HepG2 (cell line): Measurements from ENCODE around the gene ENC1. TPM values are rescaled to one million over a fixed set of nuclear protein-coding genes. Genes with fewer than 3 reads are reported as not detected.

ENCODE experiments used
- ATAC-seq: fragments of 200-7000 bp; cut with Tn5 transposase; 3 replicates; pipeline ENCODE4 v1.9.1; 2020; ENCODE audit warnings: mild to moderate bottlenecking, moderate library complexity
- BruUV-seq: library from RNA; stranded (reverse); fragments of 400-500 nt; replicated peaks from 2 replicates; lab custom pipeline; 2021; lab: Mats Ljungman, UMichigan
- CTCF ChIA-PET: fragments of 300-600 bp; formaldehyde crosslinking; extraction: SDS; loops from one replicate; lab custom pipeline; 2021; ENCODE audit warnings: low total read pairs, inconsistent platforms, low intra/inter-chr PET ratio; lab: Yijun Ruan, JAX
- POLR2A ChIA-PET: fragments of 350-600 bp; sonication (Branson Sonifier 250); formaldehyde crosslinking; loops from one replicate; lab custom pipeline; 2020; ENCODE audit warnings: antibody characterized with exemption, inconsistent platforms; lab: Yijun Ruan, JAX
- DNase-seq: peaks from one replicate; pipeline ENCODE4 v3.0.0-alpha.2; 2015; ENCODE audit warnings: low spot score
- FAIRE-seq: peaks from 3 replicates; lab custom pipeline; 2011; peaks lifted over from hg19 to GRCh38; lab: Jason Lieb, UNC
- H2AFZ ChIP-seq: one replicate; pipeline ENCODE4 v1.6.1; 2011; ENCODE audit warnings: low read length, inconsistent platforms
- H3K27ac ChIP-seq: fragments of 300-600 bp; 3 replicates; pipeline ENCODE4 v1.8.0; 2011; ENCODE audit warnings: mixed run types, mild to moderate bottlenecking, mixed read lengths, low read length, inconsistent platforms; ENCODE audit not compliant: insufficient read depth; ENCODE audit errors: extremely low read length
- H3K27me3 ChIP-seq, 2 experiments: fragments of 200-600 bp in 1 of 2; 2 replicates in 1 of 2; 3 replicates in 1 of 2; pipeline versions ENCODE4 v1.6.0 to v1.8.0; 2011; ENCODE audit warnings: low read length in 2 of 2, mild to moderate bottlenecking in 2 of 2, moderate library complexity in 2 of 2, inconsistent platforms in 1 of 2; ENCODE audit not compliant: insufficient read depth in 2 of 2, control insufficient read depth in 1 of 2
- H3K36me3 ChIP-seq, 2 experiments: fragments of 200-600 bp in 1 of 2; replicated peaks in 1 of 2; 2 replicates in 1 of 2; 3 replicates in 1 of 2; pipeline versions ENCODE4 v1.5.1 to v1.8.0; 2011; ENCODE audit warnings: low read length in 2 of 2, inconsistent platforms in 1 of 2; ENCODE audit not compliant: insufficient read depth in 2 of 2, control insufficient read depth in 1 of 2
- H3K4me1 ChIP-seq: 2 replicates; pipeline ENCODE4 v1.5.1; 2012; ENCODE audit warnings: low read length, inconsistent platforms; ENCODE audit not compliant: insufficient read depth
- H3K4me2 ChIP-seq: 2 replicates; pipeline ENCODE4 v1.6.0; 2011; ENCODE audit warnings: low read depth, low read length, inconsistent platforms
- H3K4me3 ChIP-seq, 3 experiments: fragments of 200-600 bp in 1 of 3; sonication (generic), shearing (Covaris generic) in 1 of 3; replicated peaks in 1 of 3; 2 replicates each; pipeline ENCODE4 v1.5.1; 2011 to 2016; ENCODE audit warnings: low read length in 3 of 3, inconsistent platforms in 2 of 3, low read depth in 2 of 3, mild to moderate bottlenecking in 2 of 3, control low read depth in 1 of 3, mixed read lengths in 1 of 3; ENCODE audit not compliant: insufficient read depth in 1 of 3
- H3K79me2 ChIP-seq: one replicate; pipeline ENCODE4 v1.6.1; 2011; ENCODE audit warnings: low read length, inconsistent platforms; ENCODE audit not compliant: insufficient read depth
- H3K9ac ChIP-seq: 2 replicates; pipeline ENCODE4 v1.6.0; 2011; ENCODE audit warnings: mild to moderate bottlenecking, low read depth, low read length, inconsistent platforms; ENCODE audit not compliant: insufficient read depth
- H3K9me3 ChIP-seq: 2 replicates; pipeline ENCODE4 v1.5.1; 2012; ENCODE audit warnings: mild to moderate bottlenecking, low read length
- H4K20me1 ChIP-seq: 2 replicates; pipeline ENCODE4 v1.6.0; 2011; ENCODE audit warnings: inconsistent platforms, mild to moderate bottlenecking, low read length, moderate library complexity; ENCODE audit not compliant: insufficient read depth
- ARNT2 ChIP-seq: sonication (generic); formaldehyde crosslinking; IDR thresholded peaks from 2 replicates; pipeline ENCODE4 v1.8.0; 2022; ENCODE audit warnings: mild to moderate bottlenecking, low read depth, missing genetic modification reagents, moderate library complexity
- CCDC6 ChIP-seq: sonication (generic); formaldehyde crosslinking; IDR thresholded peaks from 2 replicates; pipeline ENCODE4 v1.8.1; 2022; ENCODE audit warnings: mild to moderate bottlenecking, missing genetic modification reagents, moderate library complexity
- FOSL1 ChIP-seq: sonication (generic); formaldehyde crosslinking; IDR thresholded peaks from 2 replicates; pipeline ENCODE4 v1.9.0; 2021; ENCODE audit warnings: missing genetic modification reagents, borderline replicate concordance
- KLF16 ChIP-seq, 2 experiments: sonication (generic) in 1 of 2; formaldehyde crosslinking in 1 of 2; IDR thresholded peaks; 2 replicates each; pipeline versions ENCODE4 v1.6.1 to v1.8.0; 2016 to 2023; ENCODE audit warnings: missing genetic modification reagents in 2 of 2, missing compliant biosample characterization in 1 of 2
- ZNF501 ChIP-seq: sonication (generic); formaldehyde crosslinking; IDR thresholded peaks from 2 replicates; pipeline ENCODE4 v1.5.1; 2020; ENCODE audit warnings: mild to moderate bottlenecking, moderate library complexity, missing genetic modification reagents
- ZNF547 ChIP-seq: sonication (generic); formaldehyde crosslinking; IDR thresholded peaks from 2 replicates; pipeline ENCODE4 v1.5.1; 2020; ENCODE audit warnings: mild to moderate bottlenecking, missing genetic modification reagents
- ZSCAN22 ChIP-seq: sonication (generic); formaldehyde crosslinking; IDR thresholded peaks from 2 replicates; pipeline ENCODE4 v1.4.0; 2020; ENCODE audit warnings: mild to moderate bottlenecking, missing genetic modification reagents
- WGBS: methylation state at CpG from one replicate; pipeline ENCODE4 v1.1.6; 2017; ENCODE audit warnings: low lambda C conversion rate; 5-methylcytosine and 5-hydroxymethylcytosine counted together
- in situ Hi-C: cut with HindIII; loops from 2 replicates; pipeline ENCODE4 v1.10.0; 2017; ENCODE audit warnings: low pct_unique_long_range_greater_than_20kb; ENCODE audit not compliant: extremely low pct_ligation_motif_present
- intact Hi-C: fragments of 100-400 bp; cut with micrococcal nuclease; formaldehyde crosslinking; loops from one replicate; pipeline ENCODE4 v1.10.0; 2022; ENCODE audit not compliant: unreplicated experiment
- polyA plus RNA-seq, 8 experiments: library from polyadenylated mRNA; depleted of rRNA in 3 of 8; stranded (reverse) in 7 of 8; unstranded in 1 of 8; fragments of >200 nt; fragmentation: Illumina TruSeq in 4 of 8; extraction: Trizol in 4 of 8; gene quantifications; 2 replicates each; pipeline versions ENCODE4 v1.2.1 to v1.2.3, GENCODE V29; 2011 to 2016; ENCODE audit warnings: low read depth in 4 of 8, missing spikeins in 1 of 8, mixed read lengths in 1 of 8; ENCODE audit not compliant: insufficient read depth in 1 of 8
- total RNA-seq, 5 experiments: library from RNA; depleted of rRNA; stranded (reverse); fragments of >200 nt; fragmentation: Illumina TruSeq; extraction: Trizol; gene quantifications; 2 replicates each; pipeline ENCODE4 v1.2.3, GENCODE V29; 2016; ENCODE audit warnings: low read depth in 1 of 5
- TF ChIP-seq, protein P1 (sequence below): sonication (generic); formaldehyde crosslinking; IDR thresholded peaks from 2 replicates; pipeline ENCODE4 v1.8.1; 2023; ENCODE audit warnings: mild to moderate bottlenecking, missing genetic modification reagents
- TF ChIP-seq, protein P2 (sequence below): sonication (generic); formaldehyde crosslinking; IDR thresholded peaks from 2 replicates; pipeline ENCODE4 v1.5.0; 2020; ENCODE audit warnings: mild to moderate bottlenecking, missing genetic modification reagents
- TF ChIP-seq, protein P3 (sequence below): sonication (generic); formaldehyde crosslinking; IDR thresholded peaks from 2 replicates; pipeline ENCODE4 v1.9.0; 2021; ENCODE audit warnings: missing genetic modification reagents, borderline replicate concordance
- TF ChIP-seq, protein P4 (sequence below): sonication (generic); formaldehyde crosslinking; IDR thresholded peaks from 2 replicates; pipeline ENCODE4 v1.9.0; 2022; ENCODE audit warnings: missing genetic modification reagents, mild to moderate bottlenecking, borderline replicate concordance
- TF ChIP-seq, protein P5 (sequence below): sonication (generic); formaldehyde crosslinking; IDR thresholded peaks from 2 replicates; pipeline ENCODE4 v1.5.0; 2020; ENCODE audit warnings: missing genetic modification reagents, mild to moderate bottlenecking, borderline replicate concordance

Gene ENC1
- total and polyA plus RNA-seq, 2 of the 13 experiments (the other 11 are each of a cell fraction or from before 2014, with no cell fraction given), result 63.8 to 64.4 TPM

DNA sequence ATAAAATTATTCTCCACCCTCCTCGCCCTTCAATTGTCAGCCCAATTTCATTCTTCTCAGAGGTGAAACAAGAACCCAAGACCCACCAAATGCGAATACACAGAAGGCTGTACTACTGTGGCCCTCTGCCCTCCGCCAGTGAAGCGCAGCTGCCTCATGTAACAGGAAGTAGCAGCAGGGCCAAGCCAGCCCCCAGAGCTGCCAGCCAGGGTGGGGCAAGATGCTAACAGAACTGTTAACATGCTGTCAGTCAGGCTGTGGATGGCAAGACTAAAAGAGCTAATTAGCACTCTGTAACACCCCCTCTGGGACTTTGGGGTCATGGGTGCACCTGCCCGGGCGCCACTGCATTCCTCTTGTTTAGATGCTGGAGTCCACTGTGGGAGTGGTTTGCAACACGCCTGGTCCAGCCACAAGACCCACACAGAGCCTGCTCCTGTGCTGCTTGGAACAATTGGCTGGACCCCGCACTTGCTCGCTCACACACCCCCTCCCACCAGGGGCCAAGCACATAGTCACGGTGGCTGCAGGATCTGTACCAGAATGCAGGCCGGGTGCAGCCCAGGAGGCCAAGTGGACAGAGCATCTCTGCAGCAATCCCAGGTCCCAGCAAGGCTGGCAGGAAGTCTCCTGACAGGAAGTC, 30.0 kb upstream of the ENC1 start:
- peaks cover 0 to 4% of the 10 kb centered on the region in 2 experiments; a peak in 1 of 5 replicates for H3K27me3 ChIP-seq
- peak overlapping the region; percentile 44 for H3K4me2 ChIP-seq
- ChIA-PET CTCF (no interaction called here), POLR2A (no interaction called here)
- no peaks in the 10 kb centered on the region for H4K20me1 ChIP-seq
- no peak overlapping the region for H2AFZ ChIP-seq
- ATAC-seq, result peak; percentile 92
- H3K27ac ChIP-seq, result no peak overlapping the region
- FAIRE-seq, result no peak
- peak; percentile 28 for DNase-seq
- no peak overlapping the region for H3K9ac ChIP-seq
- no peaks in the 10 kb centered on the region for H3K9me3 ChIP-seq
- peak overlapping the region in 1 of 3 experiments; percentile 30; a peak in 1 of 6 replicates for H3K4me3 ChIP-seq
- H3K4me1 ChIP-seq, result peaks cover 50% of the 10 kb centered on the region
- no TSS peak for BruUV-seq
- intact Hi-C loops, result loop anchor here (5.0 to 10.0 kb wide), 2 partner anchors 274 to 597 kb away; no protein-coding TSS in a partner anchor
- WGBS, result 15% methylated on average over 7 of the region's 11 CpGs
- no peaks in the 10 kb centered on the region for H3K79me2 ChIP-seq
- no peaks in the 10 kb centered on the region for H3K36me3 ChIP-seq
- in situ Hi-C loops, result loop anchor here (5.0 kb wide), 1 partner anchor 247 kb away; no protein-coding TSS in a partner anchor
- 0 out of 2 replicates have a peak, but pooled peaks have one; percentile 32 for TF ChIP-seq ZNF547 (CRISPR knock-in tag)
- TF ChIP-seq ARNT2 (CRISPR knock-in tag), result no peak
- TF ChIP-seq ZSCAN22 (CRISPR knock-in tag), result no peak
- no peak for TF ChIP-seq CCDC6
- TF ChIP-seq, protein P1, sequence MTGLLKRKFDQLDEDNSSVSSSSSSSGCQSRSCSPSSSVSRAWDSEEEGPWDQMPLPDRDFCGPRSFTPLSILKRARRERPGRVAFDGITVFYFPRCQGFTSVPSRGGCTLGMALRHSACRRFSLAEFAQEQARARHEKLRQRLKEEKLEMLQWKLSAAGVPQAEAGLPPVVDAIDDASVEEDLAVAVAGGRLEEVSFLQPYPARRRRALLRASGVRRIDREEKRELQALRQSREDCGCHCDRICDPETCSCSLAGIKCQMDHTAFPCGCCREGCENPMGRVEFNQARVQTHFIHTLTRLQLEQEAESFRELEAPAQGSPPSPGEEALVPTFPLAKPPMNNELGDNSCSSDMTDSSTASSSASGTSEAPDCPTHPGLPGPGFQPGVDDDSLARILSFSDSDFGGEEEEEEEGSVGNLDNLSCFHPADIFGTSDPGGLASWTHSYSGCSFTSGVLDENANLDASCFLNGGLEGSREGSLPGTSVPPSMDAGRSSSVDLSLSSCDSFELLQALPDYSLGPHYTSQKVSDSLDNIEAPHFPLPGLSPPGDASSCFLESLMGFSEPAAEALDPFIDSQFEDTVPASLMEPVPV (CRISPR knock-in tag), result 0 out of 2 replicates have a peak, but pooled peaks have one; percentile 42
- TF ChIP-seq, protein P2, sequence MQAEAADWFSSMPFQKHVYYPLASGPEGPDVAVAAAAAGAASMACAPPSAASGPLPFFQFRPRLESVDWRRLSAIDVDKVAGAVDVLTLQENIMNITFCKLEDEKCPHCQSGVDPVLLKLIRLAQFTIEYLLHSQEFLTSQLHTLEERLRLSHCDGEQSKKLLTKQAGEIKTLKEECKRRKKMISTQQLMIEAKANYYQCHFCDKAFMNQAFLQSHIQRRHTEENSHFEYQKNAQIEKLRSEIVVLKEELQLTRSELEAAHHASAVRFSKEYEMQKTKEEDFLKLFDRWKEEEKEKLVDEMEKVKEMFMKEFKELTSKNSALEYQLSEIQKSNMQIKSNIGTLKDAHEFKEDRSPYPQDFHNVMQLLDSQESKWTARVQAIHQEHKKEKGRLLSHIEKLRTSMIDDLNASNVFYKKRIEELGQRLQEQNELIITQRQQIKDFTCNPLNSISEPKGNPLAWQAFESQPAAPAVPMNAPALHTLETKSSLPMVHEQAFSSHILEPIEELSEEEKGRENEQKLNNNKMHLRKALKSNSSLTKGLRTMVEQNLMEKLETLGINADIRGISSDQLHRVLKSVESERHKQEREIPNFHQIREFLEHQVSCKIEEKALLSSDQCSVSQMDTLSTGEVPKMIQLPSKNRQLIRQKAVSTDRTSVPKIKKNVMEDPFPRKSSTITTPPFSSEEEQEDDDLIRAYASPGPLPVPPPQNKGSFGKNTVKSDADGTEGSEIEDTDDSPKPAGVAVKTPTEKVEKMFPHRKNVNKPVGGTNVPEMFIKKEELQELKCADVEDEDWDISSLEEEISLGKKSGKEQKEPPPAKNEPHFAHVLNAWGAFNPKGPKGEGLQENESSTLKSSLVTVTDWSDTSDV (CRISPR knock-in tag), result no peak
- no peak for TF ChIP-seq FOSL1 (CRISPR knock-in tag)
- TF ChIP-seq, protein P3, sequence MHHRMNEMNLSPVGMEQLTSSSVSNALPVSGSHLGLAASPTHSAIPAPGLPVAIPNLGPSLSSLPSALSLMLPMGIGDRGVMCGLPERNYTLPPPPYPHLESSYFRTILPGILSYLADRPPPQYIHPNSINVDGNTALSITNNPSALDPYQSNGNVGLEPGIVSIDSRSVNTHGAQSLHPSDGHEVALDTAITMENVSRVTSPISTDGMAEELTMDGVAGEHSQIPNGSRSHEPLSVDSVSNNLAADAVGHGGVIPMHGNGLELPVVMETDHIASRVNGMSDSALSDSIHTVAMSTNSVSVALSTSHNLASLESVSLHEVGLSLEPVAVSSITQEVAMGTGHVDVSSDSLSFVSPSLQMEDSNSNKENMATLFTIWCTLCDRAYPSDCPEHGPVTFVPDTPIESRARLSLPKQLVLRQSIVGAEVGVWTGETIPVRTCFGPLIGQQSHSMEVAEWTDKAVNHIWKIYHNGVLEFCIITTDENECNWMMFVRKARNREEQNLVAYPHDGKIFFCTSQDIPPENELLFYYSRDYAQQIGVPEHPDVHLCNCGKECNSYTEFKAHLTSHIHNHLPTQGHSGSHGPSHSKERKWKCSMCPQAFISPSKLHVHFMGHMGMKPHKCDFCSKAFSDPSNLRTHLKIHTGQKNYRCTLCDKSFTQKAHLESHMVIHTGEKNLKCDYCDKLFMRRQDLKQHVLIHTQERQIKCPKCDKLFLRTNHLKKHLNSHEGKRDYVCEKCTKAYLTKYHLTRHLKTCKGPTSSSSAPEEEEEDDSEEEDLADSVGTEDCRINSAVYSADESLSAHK (CRISPR knock-in tag), result no peak
- TF ChIP-seq, protein P4, sequence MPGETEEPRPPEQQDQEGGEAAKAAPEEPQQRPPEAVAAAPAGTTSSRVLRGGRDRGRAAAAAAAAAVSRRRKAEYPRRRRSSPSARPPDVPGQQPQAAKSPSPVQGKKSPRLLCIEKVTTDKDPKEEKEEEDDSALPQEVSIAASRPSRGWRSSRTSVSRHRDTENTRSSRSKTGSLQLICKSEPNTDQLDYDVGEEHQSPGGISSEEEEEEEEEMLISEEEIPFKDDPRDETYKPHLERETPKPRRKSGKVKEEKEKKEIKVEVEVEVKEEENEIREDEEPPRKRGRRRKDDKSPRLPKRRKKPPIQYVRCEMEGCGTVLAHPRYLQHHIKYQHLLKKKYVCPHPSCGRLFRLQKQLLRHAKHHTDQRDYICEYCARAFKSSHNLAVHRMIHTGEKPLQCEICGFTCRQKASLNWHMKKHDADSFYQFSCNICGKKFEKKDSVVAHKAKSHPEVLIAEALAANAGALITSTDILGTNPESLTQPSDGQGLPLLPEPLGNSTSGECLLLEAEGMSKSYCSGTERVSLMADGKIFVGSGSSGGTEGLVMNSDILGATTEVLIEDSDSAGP (CRISPR knock-in tag), result no peak; the same call in 1 of the 2 replicates
- TF ChIP-seq KLF16 (CRISPR knock-in tag; IDR thresholded peaks at IDR 0.05), result no peak
- TF ChIP-seq ZNF501 (CRISPR knock-in tag), result 0 out of 2 replicates have a peak, but pooled peaks have one; percentile 26
- TF ChIP-seq, protein P5, sequence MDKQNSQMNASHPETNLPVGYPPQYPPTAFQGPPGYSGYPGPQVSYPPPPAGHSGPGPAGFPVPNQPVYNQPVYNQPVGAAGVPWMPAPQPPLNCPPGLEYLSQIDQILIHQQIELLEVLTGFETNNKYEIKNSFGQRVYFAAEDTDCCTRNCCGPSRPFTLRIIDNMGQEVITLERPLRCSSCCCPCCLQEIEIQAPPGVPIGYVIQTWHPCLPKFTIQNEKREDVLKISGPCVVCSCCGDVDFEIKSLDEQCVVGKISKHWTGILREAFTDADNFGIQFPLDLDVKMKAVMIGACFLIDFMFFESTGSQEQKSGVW (CRISPR knock-in tag), result no peak
